ENCODE measurements around the gene HEPH. TPM values are rescaled to one million over a fixed set of nuclear protein-coding genes. Genes with fewer than 3 reads are reported as not detected.

The HEPH gene
- total and polyA plus RNA-seq, 9 of the 15 experiments (the other 6 are each of a cell fraction or from before 2014, with no cell fraction given): 22.4 to 67.6 (median 42.9) TPM

- no peak overlapping the region for H3K27ac ChIP-seq (ENCODE audit: extremely low read depth, low read depth, low read length)
- no peak for DNase-seq (ENCODE audit: extremely low read depth in 1 of 4, low spot score in 3 of 4)
- intact Hi-C loops (cut with micrococcal nuclease): loop anchor here (10.0 kb wide), 1 partner anchor 202 kb away; no protein-coding TSS in a partner anchor
- H3K9ac ChIP-seq (ENCODE audit: insufficient read depth in 1 of 2, low read depth in 2 of 2, low read length in 2 of 2): no peak overlapping the region
- H3K9me1 ChIP-seq (ENCODE audit: control insufficient read depth, insufficient read depth, low read length): no peaks in the 10 kb centered on the region
- no peak for FAIRE-seq
- no peaks in the 10 kb centered on the region for H4K20me1 ChIP-seq (replicated peaks; ENCODE audit: control insufficient read depth, insufficient read depth, low read length)
- no peak overlapping the region for H3K4me3 ChIP-seq
- WGBS (ENCODE audit: insufficient coverage, low coverage, missing lambda C conversion rate): 56% methylated on average over 3 of the region's 5 CpGs
- ChIA-PET CTCF (ENCODE audit: low intra/inter-chr PET ratio) (interaction anchor here (0.6 kb wide), 1 partner anchor 41 kb away, joined by 3 read pairs; no protein-coding TSS in a partner anchor), POLR2A (interaction anchor here (1.2 kb wide), 1 partner anchor 12 kb away, joined by 3 read pairs; no protein-coding TSS in a partner anchor)
- ATAC-seq: no peak
- H3K27me3 ChIP-seq (ENCODE audit: control insufficient read depth in 2 of 2, insufficient read depth in 2 of 2, low read length in 2 of 2): no peaks in the 10 kb centered on the region
- peaks cover 81% of the 10 kb centered on the region for H3K36me3 ChIP-seq (ENCODE audit: control insufficient read depth, insufficient read depth, low read length)
- no peaks in the 10 kb centered on the region for H3K79me2 ChIP-seq (ENCODE audit: control insufficient read depth, insufficient read depth, low read length)
- no peak overlapping the region for H2AFZ ChIP-seq (ENCODE audit: low read depth, low read length)
- in situ Hi-C loops (cut with MboI): no loop called here
- H3K4me2 ChIP-seq (ENCODE audit: insufficient read depth, low read length): no peak overlapping the region
- no TSS peak for BruUV-seq (replicated peaks)
- H3K4me1 ChIP-seq (replicated peaks in 1 of 2; ENCODE audit: control insufficient read depth in 2 of 2, insufficient read depth in 2 of 2, low read length in 2 of 2): no peaks in the 10 kb centered on the region
- no peaks in the 10 kb centered on the region for H3K9me3 ChIP-seq (replicated peaks; ENCODE audit: control insufficient read depth, insufficient read depth, low read depth, low read length)
- TF ChIP-seq KLF13 (tag; IDR thresholded peaks at IDR 0.05; ENCODE audit: borderline replicate concordance, low read depth) (no peak), BRD9 (IDR thresholded peaks at IDR 0.05; ENCODE audit: low read depth, partially characterized antibody) (no peak), MGA (IDR thresholded peaks at IDR 0.05) (no peak), RNF219 (CRISPR knock-in tag; IDR thresholded peaks at IDR 0.05) (no peak), ETV6 (IDR thresholded peaks at IDR 0.05; ENCODE audit: borderline replicate concordance in 1 of 2, low read depth in 2 of 2, low read length in 1 of 2) (no peak), ETV6 (CRISPR knock-in tag; IDR thresholded peaks at IDR 0.05; ENCODE audit: borderline replicate concordance) (no peak), RBM14 (IDR thresholded peaks at IDR 0.05; ENCODE audit: borderline replicate concordance, insufficient read depth, low read depth, low read length) (no peak), NEUROD1 (IDR thresholded peaks at IDR 0.05; ENCODE audit: borderline replicate concordance, low read depth, low read length, partially characterized antibody) (no peak)
Observed at GRCh38 chrX:66203114-66203513, 39.1 kb downstream of the HEPH start.
